Large intestine (tissue), 3 donors: ENCODE measurements around the gene NHLH1. TPM values are rescaled to one million over a fixed set of nuclear protein-coding genes. Genes with fewer than 3 reads are reported as not detected.

Source experiments
- DNase-seq, 2 donors: peaks; one replicate each; pipeline versions ENCODE4 v3.0.0 to v3.0.0-alpha.2; 2013
- H3K27ac ChIP-seq: one replicate; pipeline ENCODE4 v1.5.1; 2013; ENCODE audit warnings: low read length
- H3K27me3 ChIP-seq: 2 replicates; pipeline ENCODE4 v1.6.1; 2013; ENCODE audit warnings: low read length; ENCODE audit not compliant: control insufficient read depth, insufficient read depth
- H3K36me3 ChIP-seq: 2 replicates; pipeline ENCODE4 v1.6.1; 2013; ENCODE audit warnings: low read length; ENCODE audit not compliant: control insufficient read depth, insufficient read depth
- H3K4me1 ChIP-seq: one replicate; pipeline ENCODE4 v1.6.1; 2013; ENCODE audit warnings: low read length; ENCODE audit not compliant: control insufficient read depth, insufficient read depth
- H3K4me3 ChIP-seq: one replicate; pipeline ENCODE4 v1.5.1; 2013; ENCODE audit warnings: low read length
- H3K9me3 ChIP-seq: one replicate; pipeline ENCODE4 v1.6.1; 2013; ENCODE audit warnings: mild to moderate bottlenecking, low read depth, low read length, moderate library complexity; ENCODE audit not compliant: control insufficient read depth
- WGBS: methylation state at CpG from one replicate; pipeline ENCODE4 v1.1.5; 2013; ENCODE audit warnings: low lambda C conversion rate; ENCODE audit not compliant: insufficient coverage; 5-methylcytosine and 5-hydroxymethylcytosine counted together
- polyA plus RNA-seq: library from polyadenylated mRNA; unstranded; fragments of 120-200 nt; gene quantifications from one replicate; pipeline ENCODE4 v1.2.1, GENCODE V29; 2013

Gene NHLH1
- polyA plus RNA-seq, 1 donor: 0.19 TPM

DNA sequence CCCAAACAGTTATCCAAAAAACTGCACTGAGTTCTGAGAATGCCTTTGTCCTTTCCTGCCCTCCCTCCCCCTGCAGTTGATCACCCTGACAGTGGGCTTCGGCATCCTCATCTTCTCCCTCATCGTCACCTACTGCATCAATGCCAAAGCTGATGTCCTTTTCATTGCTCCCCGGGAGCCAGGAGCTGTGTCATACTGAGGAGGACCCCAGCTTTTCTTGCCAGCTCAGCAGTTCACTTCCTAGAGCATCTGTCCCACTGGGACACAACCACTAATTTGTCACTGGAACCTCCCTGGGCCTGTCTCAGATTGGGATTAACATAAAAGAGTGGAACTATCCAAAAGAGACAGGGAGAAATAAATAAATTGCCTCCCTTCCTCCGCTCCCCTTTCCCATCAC, 8.8 kb upstream of the NHLH1 start:
- H3K4me1 ChIP-seq: no peaks in the 10 kb centered on the region
- no peaks in the 10 kb centered on the region for H3K27me3 ChIP-seq
- no peak for DNase-seq
- H3K9me3 ChIP-seq: no peaks in the 10 kb centered on the region
- peaks cover 72% of the 10 kb centered on the region for H3K36me3 ChIP-seq
- WGBS: 94% methylated on average over 3 of the region's 4 CpGs
- H3K27ac ChIP-seq: no peak overlapping the region
- no peak overlapping the region for H3K4me3 ChIP-seq

GRCh38 chr1:160359559-160360226, 7.2 kb upstream of the NHLH1 start:
- H3K9me3 ChIP-seq: no peaks in the 10 kb centered on the region
- no CpG with 5 or more reads among the region's 9 CpGs for WGBS
- no peaks in the 10 kb centered on the region for H3K4me1 ChIP-seq
- no peak for DNase-seq
- H3K36me3 ChIP-seq: peaks cover 56% of the 10 kb centered on the region
- no peak overlapping the region for H3K4me3 ChIP-seq
- H3K27ac ChIP-seq: no peak overlapping the region
- H3K27me3 ChIP-seq: no peaks in the 10 kb centered on the region

- H3K9me3 ChIP-seq: no peaks in the 10 kb centered on the region
- H3K27me3 ChIP-seq: no peaks in the 10 kb centered on the region
- peaks cover 50% of the 10 kb centered on the region for H3K36me3 ChIP-seq
- WGBS: no CpG with 5 or more reads among the region's 8 CpGs
- no peak for DNase-seq
- H3K27ac ChIP-seq: no peak overlapping the region
- H3K4me1 ChIP-seq: no peaks in the 10 kb centered on the region
- no peak overlapping the region for H3K4me3 ChIP-seq
Observed at GRCh38 chr1:160360227-160360695, 6.6 kb upstream of the NHLH1 start.

DNA sequence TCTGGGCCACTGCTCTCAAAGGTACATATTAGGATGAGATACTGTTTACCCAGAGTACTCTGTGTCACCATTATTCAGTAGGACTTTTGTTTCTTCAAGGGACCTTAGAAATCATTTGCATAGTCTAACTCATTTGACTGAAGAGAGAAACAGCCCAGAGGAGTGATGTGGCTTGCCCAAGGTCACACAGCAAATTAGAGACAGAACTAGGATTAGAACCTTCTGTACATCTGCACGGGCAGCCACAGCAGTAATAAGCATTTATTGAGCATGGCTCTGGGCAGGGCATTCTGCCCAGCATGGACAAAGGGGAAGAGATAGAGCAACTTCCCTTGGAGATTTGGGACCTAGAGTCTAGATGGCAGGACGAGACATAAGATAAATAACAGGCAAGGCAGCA, 5.7 kb upstream of the NHLH1 start:
- no peak overlapping the region for H3K27ac ChIP-seq
- peaks cover 41% of the 10 kb centered on the region for H3K36me3 ChIP-seq
- H3K9me3 ChIP-seq: no peaks in the 10 kb centered on the region
- no peaks in the 10 kb centered on the region for H3K27me3 ChIP-seq
- no peak overlapping the region for H3K4me3 ChIP-seq
- H3K4me1 ChIP-seq: no peaks in the 10 kb centered on the region
- no peak for DNase-seq
- WGBS: 80% methylated on average over 1 of the region's 2 CpGs

DNA sequence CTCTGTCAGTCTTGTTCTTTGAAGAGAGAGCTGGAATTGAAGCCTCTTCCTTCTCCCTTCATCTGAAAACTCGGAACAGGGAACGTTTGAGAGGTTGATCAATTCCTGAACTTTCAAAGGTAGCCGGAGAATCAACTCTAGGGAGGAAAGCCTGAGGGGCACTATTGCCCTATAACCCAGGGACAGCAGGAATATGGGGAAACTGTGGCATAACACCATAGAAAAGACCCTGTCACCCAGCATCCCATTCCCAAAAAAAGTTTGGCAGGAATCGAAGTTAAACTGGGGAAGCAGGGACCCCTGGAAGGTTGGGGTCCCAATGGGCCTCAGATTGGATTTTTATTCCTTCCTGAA, 5.1 kb upstream of the NHLH1 start:
- Histone ChIP-seq H3K27me3 (no peaks in the 10 kb centered on the region), H3K27ac (no peak overlapping the region), H3K9me3 (no peaks in the 10 kb centered on the region), H3K36me3 (peaks cover 36% of the 10 kb centered on the region), H3K4me1 (no peaks in the 10 kb centered on the region), H3K4me3 (no peak overlapping the region)
- 100% methylated on average over 1 of the region's 4 CpGs for WGBS
- DNase-seq: no peak

- no peak overlapping the region for H3K27ac ChIP-seq
- 67% methylated on average over 2 of the region's 9 CpGs for WGBS
- no peaks in the 10 kb centered on the region for H3K27me3 ChIP-seq
Observed at GRCh38 chr1:160362168-160362957, 4.5 kb upstream of the NHLH1 start.

DNA sequence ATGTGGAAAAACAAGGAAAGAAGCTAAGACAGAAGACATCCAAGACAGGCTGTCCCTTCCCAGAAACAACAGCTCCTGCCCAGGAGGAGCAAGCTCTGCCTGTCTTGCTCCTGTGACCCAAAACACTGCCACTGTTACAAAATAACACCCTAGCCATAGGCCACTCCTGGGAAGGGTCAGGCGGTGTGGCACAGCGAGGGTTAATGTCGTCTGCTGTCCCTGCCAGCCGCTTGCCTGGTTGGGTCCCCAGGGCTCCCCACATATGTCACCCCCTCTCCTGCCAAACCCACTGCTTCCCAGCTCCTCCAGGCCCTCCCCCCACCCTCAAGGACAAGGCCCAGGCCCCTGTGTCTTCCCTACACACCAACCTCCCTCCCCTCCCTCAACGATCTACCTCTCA, 3.9 kb upstream of the NHLH1 start:
- H3K9me3 ChIP-seq: no peaks in the 10 kb centered on the region
- H3K27me3 ChIP-seq: no peaks in the 10 kb centered on the region
- H3K4me1 ChIP-seq: no peaks in the 10 kb centered on the region
- no CpG with 5 or more reads among the region's 5 CpGs for WGBS
- no peak for DNase-seq
- H3K4me3 ChIP-seq: no peak overlapping the region
- H3K36me3 ChIP-seq: peaks cover 23% of the 10 kb centered on the region
- H3K27ac ChIP-seq: no peak overlapping the region

More at GRCh38 chr1:160362168-160362957, 4.5 kb upstream of the NHLH1 start:
- H3K4me1 ChIP-seq: no peaks in the 10 kb centered on the region
- H3K4me3 ChIP-seq: no peak overlapping the region
- H3K9me3 ChIP-seq: no peaks in the 10 kb centered on the region
- peaks cover 30% of the 10 kb centered on the region for H3K36me3 ChIP-seq
- no peak for DNase-seq

DNA sequence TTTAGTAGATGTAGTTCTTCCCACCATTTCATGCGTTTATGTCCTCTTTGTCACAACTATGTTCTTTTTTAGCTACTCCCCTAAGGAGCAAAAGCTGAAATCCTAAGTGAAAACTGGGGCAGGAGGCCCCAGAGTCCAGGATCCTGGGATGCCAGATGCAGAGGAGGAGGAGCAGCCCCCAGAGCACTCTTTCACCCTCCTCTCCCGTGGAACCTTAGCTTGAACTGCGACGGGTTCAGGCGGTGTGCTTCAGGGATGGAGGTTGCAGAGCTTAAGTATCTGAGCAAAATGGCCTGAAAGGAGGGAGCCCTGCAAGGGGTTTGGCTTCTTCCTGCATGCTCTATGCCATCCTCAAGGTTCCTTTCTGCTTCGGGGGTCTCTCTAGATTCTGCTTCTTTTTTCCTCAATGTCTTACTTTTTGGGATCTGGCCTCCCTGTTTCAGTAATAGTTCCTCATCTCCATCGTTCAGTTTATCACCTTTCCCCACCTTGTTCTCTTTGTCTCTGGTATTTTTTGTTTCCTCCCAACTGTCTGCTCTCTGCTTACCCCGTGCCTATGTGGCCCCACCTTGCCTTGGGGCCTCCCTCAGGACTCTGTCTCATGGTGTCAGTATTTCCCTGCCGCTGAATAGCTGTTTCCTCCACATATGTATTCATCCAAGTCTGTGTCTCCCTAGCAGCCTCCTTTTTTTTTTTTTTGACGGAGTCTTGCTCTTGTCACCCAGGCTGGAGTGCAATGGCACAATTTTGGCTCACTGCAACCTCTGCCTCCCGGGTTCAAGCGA, 2.7 kb upstream of the NHLH1 start:
- Histone ChIP-seq H3K4me1 (no peaks in the 10 kb centered on the region), H3K27ac (no peak overlapping the region), H3K9me3 (no peaks in the 10 kb centered on the region), H3K27me3 (no peaks in the 10 kb centered on the region), H3K4me3 (no peak overlapping the region), H3K36me3 (peaks cover 15% of the 10 kb centered on the region)
- no peak for DNase-seq
- 47% methylated on average over 2 of the region's 12 CpGs for WGBS

- DNase-seq: no peak
- Histone ChIP-seq H3K27ac (no peak overlapping the region), H3K4me3 (no peak overlapping the region), H3K36me3 (peaks cover 6% of the 10 kb centered on the region), H3K27me3 (no peaks in the 10 kb centered on the region), H3K9me3 (no peaks in the 10 kb centered on the region), H3K4me1 (no peaks in the 10 kb centered on the region)
- whole genome bisulfite sequencing: no CpG with 5 or more reads among the region's 1 CpG
Observed at GRCh38 chr1:160365325-160365724, 1.5 kb upstream of the NHLH1 start.

DNA sequence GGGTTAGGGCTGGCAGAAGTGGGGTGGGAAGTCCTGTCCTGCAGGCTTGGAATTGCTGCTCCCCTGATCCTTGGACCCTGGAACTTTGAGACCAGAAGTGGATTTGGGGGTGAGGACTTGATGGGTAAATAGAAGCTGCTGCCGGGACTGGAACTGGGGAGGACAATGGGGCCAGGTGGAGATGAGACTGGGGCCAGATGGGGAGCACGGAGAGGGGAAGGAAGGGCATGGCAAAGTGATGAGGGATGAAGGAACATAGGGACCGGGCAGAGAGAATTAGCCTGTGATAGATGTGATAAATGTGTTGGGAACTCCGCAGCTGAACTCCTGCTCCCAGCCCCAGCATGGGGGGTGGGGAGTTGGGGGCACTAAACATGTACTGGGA, 637 bp downstream of the NHLH1 start:
- peaks cover 2% of the 10 kb centered on the region for H3K4me1 ChIP-seq

More for the DNA sequence above, 637 bp downstream of the NHLH1 start:
- no peaks in the 10 kb centered on the region for H3K27me3 ChIP-seq
- WGBS: 55% methylated on average over 3 of the region's 4 CpGs
- H3K27ac ChIP-seq: no peak overlapping the region
- no peak overlapping the region for H3K4me3 ChIP-seq
- H3K9me3 ChIP-seq: no peaks in the 10 kb centered on the region
- no peaks in the 10 kb centered on the region for H3K36me3 ChIP-seq
- no peak for DNase-seq
